ENCODE data around the gene LCE2C.
"Not testable (repeated sequence)": the region's sequence is repeated elsewhere in the genome, so short reads cannot be mapped to it uniquely, and the experiment has no call there.

Gene LCE2C, protein sequence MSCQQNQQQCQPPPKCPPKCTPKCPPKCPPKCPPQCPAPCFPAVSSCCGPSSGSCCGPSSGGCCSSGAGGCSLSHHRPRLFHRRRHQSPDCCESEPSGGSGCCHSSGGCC

DNA sequence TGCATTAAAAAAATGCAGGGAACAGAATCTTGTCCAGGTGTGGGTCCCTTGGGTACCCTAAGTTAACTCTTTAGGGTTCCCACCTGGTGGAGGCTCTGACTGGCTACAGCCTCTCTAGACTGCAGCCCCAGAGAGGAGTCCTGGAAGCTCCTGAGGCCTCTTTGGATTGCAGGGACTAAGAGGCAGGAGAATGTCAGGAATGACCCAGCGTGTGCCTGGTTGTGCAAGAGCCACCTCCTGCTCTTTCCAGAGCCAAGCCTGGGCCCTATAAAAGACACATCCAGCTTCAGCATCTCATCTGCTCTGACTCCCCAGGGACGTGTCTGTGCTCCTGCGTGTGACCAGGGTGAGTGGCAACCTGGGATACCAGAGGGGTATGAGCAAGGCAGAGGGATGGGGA is at the start of gene LCE2C:
Gene LCE2C, plus strand, starts transcription at position 297 of the 400 bp plus-strand sequence. CDS start 737 bp downstream, outside the sequence.
- DNase-seq (ENCODE audit: low read depth), result not testable (repeated sequence)

DNA sequence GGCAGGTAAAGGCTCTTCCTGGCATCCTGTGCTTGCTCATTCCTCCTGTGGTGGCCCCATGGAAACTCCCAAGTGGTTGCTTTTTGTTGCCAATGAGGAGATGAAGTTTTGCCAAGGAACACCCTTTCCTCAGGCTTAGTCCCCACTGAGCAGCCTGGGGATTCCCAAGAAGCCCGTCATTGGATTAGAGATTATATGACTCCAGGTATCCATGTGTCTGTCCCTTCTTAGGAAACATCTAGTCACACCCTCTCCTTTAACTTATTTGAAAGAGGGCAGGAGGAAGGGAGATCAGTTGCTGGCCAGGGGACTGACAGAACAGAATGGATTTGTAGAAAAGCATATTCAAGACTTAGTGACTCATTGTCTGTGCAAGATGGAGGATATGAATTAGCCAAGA is 48.3 kb upstream of the LCE2C start:
- no peak for DNase-seq (ENCODE audit: low read depth)

DNA sequence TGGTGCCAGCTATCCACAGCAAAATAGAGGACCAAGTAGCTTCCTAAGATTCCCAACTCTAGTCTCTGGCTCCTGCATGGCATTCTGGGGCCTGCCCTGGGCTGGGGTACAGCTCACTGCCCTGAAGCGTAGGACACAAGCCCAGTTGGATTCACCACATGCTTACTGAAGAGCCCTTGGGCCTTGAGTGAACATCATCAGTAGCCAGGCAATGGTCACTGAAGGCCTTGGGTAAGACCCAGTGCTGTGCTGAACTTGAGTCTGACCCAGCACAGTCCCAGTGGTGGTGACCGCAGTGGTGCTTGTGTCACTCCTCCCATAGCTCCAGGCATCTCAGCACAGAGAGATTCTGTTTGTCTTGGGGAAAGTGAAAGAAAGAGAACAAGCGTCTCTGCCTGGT is 44.5 kb upstream of the LCE2C start:
- no peak for DNase-seq (ENCODE audit: low read depth)

DNA sequence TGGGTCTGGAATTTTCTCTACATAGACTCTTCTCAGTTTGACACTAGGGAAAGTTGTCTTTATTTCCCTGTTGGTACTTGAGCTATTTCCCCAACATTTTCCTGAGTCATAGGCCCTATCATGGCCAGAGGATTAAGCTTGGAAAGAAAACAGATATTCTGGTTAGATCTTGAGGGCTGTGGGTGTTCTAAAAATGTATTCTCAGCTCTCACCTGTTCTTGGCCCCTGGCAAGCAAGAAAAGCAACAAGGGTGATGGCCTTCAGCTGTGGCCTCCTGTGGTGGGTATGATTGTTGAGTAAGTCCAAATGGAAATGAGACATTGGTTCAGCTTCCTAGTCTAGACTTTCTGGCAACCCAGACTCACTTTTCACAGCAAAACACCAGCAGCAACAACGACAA is 34.7 kb upstream of the LCE2C start:
- no peak for DNase-seq (ENCODE audit: low read depth)

DNA sequence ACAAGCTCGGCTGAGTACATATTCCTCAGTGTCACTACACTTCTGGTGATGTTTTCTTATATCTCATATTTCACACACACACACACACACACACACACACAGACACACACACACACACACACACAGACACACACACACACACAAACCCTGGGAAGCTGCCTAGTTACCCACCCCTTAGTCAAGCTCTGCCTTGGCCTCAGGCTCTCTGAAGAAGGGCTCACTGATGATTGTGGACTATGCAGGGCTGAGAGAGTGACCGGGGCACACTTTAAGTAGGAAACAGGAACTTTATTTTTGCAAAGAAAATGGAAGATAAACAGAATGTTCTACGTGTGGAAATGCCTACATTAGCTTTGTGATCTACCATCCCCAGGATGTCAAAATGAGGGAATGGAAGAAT is 31.1 kb upstream of the LCE2C start:
- DNase-seq (ENCODE audit: low read depth), result no peak

DNA sequence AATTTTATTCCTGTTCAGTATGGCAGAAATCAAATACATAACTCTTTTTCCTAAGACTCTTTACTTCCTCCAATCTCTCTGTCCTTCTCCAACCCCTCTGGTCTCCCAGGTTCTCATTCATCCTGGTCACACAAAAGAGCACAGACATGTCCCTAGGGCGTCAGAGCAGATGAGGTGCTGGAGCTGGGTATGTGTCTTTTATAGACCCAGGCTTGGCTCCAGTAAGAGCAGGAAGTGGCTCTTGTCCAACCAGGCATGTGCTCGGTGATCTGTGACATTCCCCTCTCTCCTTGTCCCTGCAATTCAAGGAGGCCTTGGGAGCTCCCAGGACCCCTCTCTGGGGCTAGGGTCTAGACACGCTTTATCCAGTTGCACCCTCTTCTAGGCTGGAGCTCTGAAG is 29.9 kb upstream of the LCE2C start:
- DNase-seq (ENCODE audit: low read depth), result no peak

DNA sequence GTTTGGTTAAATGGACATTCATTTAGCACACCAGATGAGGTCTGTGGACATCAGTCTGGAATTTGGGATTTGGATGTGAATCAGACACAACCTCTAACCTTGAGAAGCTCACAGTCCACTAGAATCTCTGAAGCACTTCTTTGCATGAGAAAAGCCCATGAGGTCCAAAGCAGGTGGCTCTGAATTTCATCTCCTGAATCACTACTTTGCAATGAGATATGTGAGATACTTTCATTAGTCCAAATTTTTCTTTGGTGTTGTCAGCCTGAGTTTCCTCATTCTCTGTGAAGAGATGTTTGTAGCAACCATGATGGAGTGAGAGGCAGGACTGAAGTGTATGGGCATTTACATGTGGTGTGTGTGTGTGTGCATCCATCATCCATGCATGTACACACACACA is 28.4 kb upstream of the LCE2C start:
- DNase-seq (ENCODE audit: low read depth), result peak; percentile 63

DNA sequence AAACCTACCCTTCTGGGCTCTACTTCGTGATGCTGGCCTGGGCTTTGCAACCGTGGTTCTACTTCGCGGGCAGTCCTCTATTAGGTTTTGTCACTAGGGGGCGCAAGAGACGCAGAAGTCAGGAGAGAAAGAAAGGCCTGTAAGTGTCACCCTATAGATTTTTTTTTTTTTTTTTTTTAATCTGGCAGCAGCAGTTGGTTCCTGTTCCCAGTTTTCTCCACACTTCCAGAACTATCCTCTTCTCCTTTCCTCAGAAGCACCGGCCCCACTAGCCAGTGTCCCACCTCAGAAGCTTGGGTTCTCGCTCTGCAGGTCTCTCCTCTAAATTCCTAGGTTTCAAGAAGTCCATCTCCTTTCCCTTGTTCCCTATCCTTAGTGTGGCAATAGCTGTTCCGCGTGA is 21.0 kb upstream of the LCE2C start:
- peak; percentile 51 for DNase-seq (ENCODE audit: low read depth)

DNA sequence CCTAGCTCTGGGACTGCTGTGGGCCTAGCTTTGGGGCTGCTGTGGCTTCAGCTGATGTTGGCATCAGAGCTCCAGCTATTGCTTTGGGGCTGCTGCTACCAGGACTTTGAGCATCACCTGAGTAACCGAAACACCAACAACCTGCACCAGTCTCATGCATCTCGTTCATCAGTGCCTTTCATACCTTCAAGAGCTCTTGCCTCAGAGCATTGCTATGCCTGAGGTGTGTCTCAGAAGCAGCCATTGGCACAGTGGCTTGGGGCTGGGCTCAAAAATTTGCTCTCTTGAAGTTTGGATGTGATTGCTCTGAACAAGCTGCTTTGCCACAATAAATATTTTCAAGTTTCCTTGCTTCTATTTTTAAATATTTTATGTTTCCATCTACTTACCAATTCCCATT is 18.6 kb upstream of the LCE2C start:
- DNase-seq (ENCODE audit: low read depth), result no peak

DNA sequence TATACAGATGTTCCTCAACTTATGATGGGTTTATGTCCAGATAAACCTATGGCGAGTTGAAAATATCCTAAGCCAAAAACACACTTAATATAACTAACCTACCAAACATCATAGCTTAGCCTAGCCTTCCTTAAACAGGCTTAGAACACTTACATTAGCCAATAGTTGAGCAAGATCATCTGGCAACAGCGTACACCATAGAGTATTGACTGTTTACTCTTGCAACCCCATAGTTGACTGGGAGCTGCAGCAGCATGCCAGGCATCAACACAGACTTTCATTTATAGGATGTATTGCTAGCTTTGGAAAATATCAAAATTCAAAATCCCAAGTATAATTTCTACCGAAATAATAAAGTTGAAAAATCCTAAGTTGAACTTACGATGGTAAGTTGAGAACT is 17.4 kb upstream of the LCE2C start:
- DNase-seq (ENCODE audit: low read depth), result no peak

DNA sequence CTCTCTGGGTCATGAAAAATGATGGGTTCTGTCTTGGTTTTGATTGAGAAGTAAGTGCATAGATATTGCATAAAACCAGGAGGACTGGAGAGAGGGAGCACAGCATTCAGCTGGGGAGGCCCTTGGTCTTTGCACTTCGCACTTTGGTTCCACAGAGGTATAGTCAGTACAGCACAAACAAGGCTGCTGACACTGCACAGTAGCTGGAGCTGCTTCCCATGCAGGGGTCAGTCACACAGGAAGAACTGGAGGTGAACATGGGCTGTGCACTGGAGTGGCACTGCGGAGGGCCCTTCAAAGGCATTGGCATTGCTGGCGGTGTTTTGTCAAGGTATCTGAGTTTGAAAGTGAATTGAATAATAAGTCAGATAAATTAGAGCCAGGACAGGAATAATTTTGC is 16.4 kb upstream of the LCE2C start:
- DNase-seq (ENCODE audit: low read depth), result no peak

DNA sequence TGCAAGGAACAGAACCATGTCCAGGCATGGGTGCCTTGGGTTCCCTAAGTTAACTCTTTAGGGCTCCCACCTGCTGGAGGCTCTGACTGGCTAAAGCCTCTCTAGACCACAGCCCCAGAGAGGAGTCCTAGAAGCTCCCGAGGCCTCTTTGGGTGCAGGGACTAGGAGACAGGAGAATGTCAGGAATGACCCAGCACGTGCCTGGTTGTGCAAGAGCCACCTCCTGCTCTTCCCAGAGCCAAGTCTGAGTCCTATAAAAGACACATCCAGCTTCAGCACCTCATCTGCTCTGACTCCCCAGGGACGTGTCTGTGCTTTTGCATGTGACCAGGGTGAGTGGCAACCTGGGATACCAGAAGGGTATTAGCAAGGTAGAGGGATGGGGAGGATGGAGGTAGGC is 12.0 kb upstream of the LCE2C start, which contains the start of gene LCE2D:
Gene LCE2D, plus strand, starts transcription at position 283 of the 400 bp plus-strand sequence. CDS start 726 bp downstream, outside the sequence.
- no peak for DNase-seq (ENCODE audit: low read depth)

DNA sequence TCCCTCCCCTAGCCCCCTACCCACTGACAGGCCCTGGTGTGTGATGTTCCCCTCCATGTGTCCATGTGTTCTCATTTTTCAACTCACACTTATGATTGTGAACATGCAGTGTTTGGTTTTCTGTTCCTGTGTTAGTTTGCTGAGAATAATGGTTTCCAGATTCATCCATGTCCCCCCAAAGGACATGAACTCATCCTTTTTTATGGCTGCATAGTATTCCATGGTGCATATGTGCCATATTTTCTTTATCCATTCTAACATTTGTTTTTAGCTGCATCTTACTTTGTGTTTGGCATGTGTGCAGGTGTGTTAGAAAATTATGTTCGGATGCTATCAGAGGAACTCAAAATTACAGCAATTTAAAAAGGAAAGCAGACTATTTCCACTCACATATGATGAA is 8.9 kb upstream of the LCE2C start:
- DNase-seq (ENCODE audit: low read depth), result not testable (repeated sequence)

DNA sequence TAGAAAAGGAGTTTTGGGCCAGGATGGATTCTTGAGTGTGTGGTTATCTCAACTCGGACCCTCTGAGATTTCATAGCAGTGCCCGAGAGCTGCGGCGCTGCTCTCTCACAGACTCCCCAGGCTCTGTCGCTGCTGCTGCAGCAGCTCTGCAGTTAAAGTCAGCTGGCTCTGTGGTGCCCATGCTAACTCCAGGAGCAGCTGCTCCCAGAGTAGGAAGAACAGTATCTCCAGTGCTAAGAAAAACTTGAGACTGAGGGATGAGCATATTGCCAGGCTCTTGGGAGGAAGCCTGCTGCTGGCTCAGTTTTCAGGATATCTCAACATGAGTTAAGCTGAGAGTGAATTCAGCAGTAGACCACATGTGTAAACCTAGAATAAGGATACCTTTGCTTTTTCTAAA is 7.4 kb upstream of the LCE2C start:
- no peak for DNase-seq (ENCODE audit: low read depth)

DNA sequence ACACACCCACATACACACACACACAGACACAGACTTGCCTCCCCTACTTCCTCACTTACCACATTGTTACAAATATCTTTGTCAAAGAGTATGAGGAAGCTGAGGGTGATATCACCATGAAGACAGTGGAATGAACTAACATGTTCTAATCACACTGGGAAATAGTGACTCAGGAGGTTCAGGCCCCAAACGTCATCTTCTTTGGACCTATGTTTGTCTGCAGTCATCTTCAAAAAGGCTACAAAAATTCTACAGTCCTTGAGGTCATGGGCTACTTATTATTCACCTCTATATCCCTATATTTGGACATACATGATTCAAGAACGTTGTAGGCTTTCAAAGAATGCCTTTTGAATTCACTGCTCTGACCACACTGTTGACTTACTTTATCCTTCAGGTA is 2.1 kb upstream of the LCE2C start:
- DNase-seq (ENCODE audit: low read depth), result no peak

DNA sequence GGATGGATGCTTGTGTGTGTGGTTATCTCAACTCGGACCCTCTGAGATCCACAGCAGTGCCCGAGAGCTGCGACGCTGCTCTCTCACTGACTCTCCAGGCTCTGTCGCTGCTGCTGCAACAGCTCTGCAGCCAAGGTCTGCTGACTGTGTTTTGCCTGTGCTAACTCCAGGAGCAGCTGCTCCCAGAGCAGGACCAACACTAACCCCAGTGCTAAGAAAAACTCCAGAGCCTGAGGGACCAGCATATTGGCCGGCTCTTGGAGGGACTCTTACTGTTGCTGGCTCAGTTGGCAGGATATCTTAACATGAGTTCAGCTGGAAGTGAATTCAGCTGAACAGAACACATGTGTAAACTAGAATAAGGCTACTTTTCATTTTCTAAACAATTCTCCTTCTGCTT is 4.4 kb downstream of the LCE2C start:
- no peak for DNase-seq (ENCODE audit: low read depth)

DNA sequence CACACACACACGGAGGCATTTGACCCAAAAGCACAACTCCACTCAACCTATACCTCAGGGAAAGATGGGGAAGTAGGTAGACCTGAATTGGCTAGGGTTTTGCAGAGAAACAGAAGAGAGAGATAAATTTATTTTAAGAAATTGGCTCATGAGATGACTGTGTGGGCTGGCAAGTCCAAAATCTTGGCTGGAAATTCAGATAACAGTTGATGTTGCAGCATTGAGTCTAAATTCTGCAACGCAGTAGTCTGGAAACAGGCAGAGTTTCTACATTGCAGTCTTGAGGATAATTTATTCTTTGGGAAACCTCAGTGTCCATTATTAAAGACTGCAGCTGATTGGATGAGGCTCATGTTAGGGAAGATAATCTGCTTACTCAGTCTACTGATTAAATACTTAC is 6.5 kb downstream of the LCE2C start:
- no peak for DNase-seq (ENCODE audit: low read depth)

DNA sequence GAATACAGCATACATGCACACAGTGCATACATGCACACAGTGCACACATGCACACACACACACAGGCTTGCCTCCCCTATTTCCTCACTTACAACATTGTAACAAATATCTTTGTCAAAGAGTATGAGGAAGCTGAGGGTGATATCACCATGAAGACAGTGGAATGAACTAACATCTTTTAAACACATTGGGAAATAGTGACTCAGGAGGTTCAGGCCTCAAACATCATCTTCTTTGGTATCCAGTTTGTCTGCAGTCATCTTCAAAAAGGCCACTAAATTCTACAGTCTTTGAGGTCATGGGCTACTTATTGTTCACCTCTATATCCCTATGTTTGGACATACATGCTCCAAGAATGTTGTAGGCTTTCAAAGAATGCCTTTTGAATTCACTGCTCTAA is 8.8 kb downstream of the LCE2C start:
- DNase-seq (ENCODE audit: low read depth), result no peak

DNA sequence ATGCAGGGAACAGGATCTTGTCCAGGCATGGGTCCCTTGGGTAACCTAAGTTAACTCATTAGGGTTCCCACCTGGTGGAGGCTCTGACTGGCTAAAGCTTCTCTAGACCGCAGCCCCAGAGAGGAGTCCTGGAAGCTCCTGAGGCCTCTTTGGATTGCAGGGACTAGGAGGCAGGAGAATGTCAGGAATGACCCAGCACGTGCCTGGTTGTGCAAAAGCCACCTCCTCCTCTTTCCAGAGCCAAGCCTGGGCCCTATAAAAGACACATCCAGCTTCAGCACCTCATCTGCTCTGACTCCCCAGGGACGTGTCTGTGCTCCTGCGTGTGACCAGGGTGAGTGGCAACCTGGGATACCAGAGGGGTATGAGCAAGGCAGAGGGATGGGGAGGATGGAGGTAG is 10.7 kb downstream of the LCE2C start, which contains the start of gene LCE2B:
Gene LCE2B, plus strand, starts transcription at position 301 of the 400 bp plus-strand sequence. CDS start 721 bp downstream, outside the sequence.
- DNase-seq (ENCODE audit: low read depth), result not testable (repeated sequence)

DNA sequence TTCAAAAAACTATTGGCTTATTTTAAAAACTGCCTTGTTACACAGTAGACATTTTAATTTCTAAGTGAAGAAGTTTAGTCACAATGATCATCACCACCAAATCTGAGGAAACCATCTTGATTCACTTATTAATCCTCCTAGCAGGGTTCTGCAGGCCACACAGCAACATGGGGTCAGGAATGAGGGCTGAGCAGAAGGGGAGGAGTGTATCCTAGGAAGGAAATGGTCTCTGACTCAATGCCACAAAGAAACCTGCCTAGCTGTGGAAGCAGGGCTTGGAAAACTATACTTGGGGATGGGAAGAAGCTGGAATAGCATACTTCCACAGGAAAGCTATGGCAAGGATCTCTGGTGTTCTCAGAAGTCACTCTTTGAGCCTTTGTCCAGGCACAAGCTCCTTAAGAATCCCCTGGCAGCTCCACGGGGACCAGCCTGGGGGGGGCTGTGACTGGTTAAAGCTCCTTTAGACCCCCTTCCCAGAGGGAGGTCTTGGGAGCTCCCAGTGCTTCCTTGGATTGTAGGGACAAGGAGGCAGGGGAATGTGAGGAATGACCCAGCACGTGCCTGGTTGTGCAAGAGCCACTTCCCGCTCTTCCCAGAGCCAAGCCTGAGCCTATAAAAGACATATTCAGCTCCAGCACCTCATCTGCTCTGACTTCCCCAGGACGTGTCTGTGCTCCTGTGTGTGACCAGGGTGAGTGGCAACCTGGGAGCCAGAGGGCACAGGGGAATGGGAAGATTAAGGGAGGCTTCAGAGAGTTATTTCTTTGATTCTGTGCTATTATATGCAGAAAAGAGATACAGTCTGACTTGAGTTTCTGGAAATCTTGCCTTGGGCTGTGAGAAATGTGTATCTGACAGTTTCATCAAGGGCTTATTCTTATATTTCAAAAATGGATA is 22.9 kb downstream of the LCE2C start, which contains the start of gene LCE2A:
Gene LCE2A, plus strand, starts transcription at position 645 of the 900 bp plus-strand sequence. CDS start 557 bp downstream, outside the sequence.
- peak; percentile 16 for DNase-seq (ENCODE audit: low read depth)

DNA sequence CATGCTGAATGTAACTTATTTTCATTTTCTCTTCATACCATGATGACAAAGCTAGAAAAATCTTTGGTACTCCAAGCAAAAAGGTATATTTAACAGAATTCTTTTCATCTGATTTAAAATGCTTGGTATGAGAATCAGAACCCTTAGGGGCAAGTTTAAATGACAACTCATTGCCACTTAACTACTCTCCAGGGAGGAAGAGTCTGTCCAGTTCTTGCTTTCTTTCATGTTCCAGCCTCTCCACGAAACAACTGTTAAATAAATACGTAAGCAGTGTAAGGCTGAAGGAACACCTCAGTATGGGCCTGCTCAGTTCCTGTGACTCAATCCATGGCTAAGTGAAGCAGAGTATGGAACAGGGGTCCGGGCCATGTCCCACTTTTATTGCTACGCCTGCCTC is 24.7 kb downstream of the LCE2C start:
- DNase-seq (ENCODE audit: low read depth), result no peak

DNA sequence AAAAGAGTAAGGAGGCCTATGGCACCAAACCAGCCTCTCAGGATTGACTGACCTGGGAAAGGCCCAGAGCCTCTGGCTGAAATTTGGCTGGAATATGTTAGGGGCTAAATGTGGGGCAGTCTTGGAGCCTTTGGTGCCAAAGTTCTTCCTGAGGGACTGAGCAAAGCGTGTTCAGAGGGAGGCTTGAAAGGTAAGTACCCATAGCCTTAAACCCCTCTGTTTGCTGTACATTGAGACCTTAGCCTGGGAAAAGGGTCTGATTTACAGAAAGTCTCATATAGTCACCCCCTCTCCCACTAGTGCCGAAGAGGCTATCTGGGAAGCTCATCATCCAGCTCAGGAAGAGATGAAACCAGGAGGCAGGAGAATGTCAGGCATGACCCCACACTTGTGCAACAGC is 32.8 kb downstream of the LCE2C start, which contains the start of gene LCE4A:
Gene LCE4A, plus strand, starts transcription at position 301 of the 400 bp plus-strand sequence. CDS start 916 bp downstream, outside the sequence.
- DNase-seq (ENCODE audit: low read depth), result no peak

DNA sequence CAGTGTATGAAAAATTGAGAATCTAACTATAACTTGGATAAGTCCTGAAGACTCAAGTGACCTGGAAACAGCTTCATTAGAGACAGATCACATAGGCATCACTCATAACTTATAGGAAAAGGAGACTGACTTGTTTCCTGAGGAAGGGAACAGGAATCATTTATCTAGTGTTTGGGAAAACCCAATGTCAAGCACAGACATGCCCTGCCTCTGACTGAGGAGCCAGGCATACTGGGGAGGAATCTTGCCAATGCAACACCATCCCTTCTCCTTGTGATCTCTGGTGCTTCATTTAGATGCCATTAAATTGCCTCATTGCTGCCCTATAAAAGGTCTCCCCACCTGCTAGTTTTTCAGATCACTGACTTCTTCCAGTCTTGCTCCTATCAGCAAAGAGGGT is 43.2 kb downstream of the LCE2C start:
- no peak for DNase-seq (ENCODE audit: low read depth)

Data from HS-5 (cell line).